RCC 7860 (cell line): ENCODE results near the gene GPR31.
"Not testable (repeated sequence)": the region's sequence is repeated elsewhere in the genome, so short reads cannot be mapped to it uniquely, and the experiment has no call there.

Experiments
- DNase-seq: peaks from one replicate; pipeline ENCODE4 v3.0.0-alpha.2; 2015; ENCODE audit warnings: low spot score
- FAIRE-seq: peaks from 2 replicates; lab custom pipeline; 2012; peaks lifted over from hg19 to GRCh38; lab: Jason Lieb, UNC

GPR31 gene

GRCh38 chr6:167157863-167158262 is at the start of gene GPR31:
GPR31 (minus strand) TSS chr6:167157980; CDS start chr6:167157831, 149 bp downstream.
- FAIRE-seq (no peak), DNase-seq (no peak)

DNA sequence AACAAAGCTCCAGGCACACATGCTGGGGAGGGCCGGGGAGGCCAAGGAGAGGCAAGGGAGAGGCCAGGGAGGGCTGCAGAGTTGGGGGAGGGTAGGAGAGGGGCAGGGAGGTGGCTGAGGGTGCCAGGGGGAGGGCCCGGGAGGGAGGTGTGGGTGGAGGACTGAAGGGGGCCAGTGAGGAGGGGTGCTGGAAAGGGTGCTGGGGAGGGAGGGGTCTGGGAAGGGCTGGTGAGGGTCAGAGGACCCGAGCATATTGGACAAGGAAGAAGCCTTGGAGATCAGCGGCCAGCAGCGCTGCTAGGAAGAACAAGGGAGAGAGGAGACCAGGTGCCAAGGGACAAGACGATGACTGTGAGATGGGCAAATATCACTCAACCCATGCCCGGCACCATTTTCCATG is 49.7 kb upstream of the GPR31 start:
- FAIRE-seq (no peak), DNase-seq (no peak)

DNA sequence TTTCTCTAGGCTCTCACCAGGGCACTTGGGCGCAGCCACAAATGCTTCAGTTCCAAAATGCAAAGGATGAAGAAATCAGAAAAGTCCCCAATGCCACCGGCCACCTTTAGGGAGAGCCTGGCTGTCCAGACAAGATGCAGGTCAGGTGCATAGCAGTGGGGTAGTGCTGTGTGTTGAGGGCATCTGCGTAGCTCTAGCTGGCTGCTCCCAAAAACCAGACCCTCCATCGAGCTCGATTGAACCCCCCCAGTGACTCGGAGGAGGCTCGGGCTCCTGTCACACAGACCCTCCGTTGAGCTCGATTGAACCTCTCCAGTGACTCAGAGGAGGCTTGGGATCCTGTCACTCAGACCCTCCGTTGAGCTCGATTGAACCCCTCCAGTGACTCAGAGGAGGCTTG is 47.5 kb upstream of the GPR31 start:
- peak; percentile 91 for FAIRE-seq
- DNase-seq = peak; percentile 61

DNA sequence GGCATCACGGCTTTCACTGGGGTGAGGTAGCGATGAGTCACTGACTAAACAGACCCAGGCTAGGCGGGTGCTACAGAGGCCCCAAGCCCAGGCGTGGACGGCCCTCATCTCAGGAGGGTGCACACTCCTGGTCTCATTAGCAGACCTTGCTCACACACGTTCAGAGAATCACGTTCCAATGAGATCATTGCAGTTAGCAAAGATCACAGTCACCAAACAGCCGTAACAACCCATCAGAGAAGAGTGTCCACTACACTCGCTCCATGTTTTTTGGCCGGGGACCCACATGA is 46.2 kb upstream of the GPR31 start:
- DNase-seq (peak; percentile 82), FAIRE-seq (peak; percentile 98)

GRCh38 chr6:167203261-167204058 is 45.7 kb upstream of the GPR31 start:
- FAIRE-seq = peak; percentile 83

DNA sequence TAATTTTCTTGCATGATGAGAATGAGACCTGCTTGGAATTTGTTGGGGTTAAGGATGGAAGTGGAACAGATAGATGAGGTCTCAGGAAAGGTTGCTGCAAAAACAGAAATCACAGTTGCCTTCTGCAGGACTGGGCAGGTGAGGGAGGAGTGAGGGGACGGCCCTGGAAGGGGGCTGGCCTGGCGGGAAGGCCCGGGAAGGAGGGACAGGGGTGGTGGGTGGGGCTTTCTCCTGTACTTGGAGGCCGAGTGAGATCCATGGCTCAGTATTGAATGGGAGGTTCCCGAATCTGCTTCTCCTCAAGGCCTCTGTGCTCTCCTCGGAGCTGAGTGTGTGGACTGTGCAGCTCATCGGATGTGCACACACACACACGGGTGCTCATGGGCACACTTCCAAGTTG is 44.8 kb upstream of the GPR31 start:
- not testable (repeated sequence) for DNase-seq, FAIRE-seq

More at GRCh38 chr6:167203261-167204058, 45.7 kb upstream of the GPR31 start:
- DNase-seq = peak; percentile 71

- peak; percentile 56 for DNase-seq
- no peak for FAIRE-seq
These were observed 43.0 kb upstream of the GPR31 start for GRCh38 chr6:167200806-167201205.

GRCh38 chr6:167195941-167196610 is 38.3 kb upstream of the GPR31 start:
- DNase-seq, FAIRE-seq: not testable (repeated sequence)

DNA sequence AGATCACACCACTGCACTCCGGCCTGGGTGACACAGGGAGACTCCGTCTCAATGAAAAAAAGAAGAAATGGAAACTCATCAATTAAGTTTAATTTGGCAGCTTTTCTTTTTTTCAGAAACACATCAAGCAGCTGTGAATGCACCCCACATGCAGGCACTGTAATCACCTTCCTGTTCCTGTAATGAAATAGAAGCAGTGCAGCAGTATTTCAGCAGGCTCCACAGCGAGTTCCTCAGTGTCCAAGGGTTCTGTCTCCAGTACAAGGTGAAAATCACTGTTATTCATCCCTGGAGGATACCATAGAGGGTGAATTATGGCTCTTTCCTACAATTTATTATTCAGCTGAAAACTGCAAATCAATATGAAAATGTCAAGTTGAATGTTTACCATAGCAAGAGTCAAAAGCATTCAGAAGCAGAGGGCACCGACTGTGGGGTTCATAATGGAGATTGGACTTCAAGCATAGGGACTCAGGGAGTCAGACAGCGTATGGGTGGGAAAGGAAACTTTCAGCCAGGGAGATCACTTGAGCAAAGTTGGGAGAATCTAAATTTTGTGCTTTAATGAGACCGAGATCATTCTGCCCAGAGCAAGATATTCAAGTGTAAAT is 35.8 kb upstream of the GPR31 start:
- FAIRE-seq, DNase-seq: not testable (repeated sequence)

- DNase-seq, FAIRE-seq: not testable (repeated sequence)
These were observed 33.3 kb upstream of the GPR31 start for GRCh38 chr6:167191043-167191583.

- FAIRE-seq, DNase-seq: not testable (repeated sequence)
These were observed 29.5 kb upstream of the GPR31 start for GRCh38 chr6:167187275-167187674.

- not testable (repeated sequence) for FAIRE-seq
These were observed 27.3 kb upstream of the GPR31 start for GRCh38 chr6:167185101-167185500.

DNA sequence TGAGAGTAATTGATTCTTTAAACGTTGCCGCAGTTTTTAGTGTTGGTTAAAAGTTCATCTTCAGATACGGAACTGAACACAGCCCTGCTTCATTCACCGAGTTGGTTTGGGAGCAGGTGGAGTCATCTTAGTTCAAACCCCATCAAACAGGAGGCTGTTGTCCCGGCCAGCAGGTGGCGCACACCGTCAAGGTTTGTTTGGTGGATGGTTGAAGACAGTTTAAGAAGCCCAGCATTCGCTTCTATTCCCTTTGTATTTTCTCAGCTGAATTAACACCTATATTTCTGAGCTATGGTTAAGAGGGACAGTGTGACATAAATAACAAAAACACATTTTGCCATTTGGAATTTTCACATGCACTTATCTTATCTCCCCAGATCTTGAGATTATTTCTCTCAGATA is 25.1 kb upstream of the GPR31 start:
- peak; percentile 77 for FAIRE-seq
- DNase-seq = not testable (repeated sequence)

More at GRCh38 chr6:167185101-167185500, 27.3 kb upstream of the GPR31 start:
- DNase-seq = not testable (repeated sequence)

DNA sequence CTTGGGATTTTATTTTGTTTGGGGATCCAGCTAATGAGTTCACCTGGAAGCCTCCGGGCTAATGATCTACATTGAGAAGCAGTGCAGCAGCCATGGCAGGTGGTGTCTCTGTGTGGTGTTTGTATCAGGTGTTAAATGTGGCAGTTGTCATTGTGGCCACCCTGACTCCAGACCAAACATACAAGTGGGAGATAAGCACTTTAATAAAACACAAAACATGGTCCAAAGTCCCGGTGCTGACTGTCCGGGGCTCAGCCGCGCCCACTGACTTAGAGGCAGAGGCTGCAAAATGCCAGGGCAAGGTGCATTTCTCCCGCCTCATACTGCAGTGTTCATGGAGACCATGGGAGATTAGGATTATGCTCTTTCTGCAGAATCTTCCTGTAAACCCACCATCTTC is 23.6 kb upstream of the GPR31 start:
- DNase-seq, FAIRE-seq: not testable (repeated sequence)

DNA sequence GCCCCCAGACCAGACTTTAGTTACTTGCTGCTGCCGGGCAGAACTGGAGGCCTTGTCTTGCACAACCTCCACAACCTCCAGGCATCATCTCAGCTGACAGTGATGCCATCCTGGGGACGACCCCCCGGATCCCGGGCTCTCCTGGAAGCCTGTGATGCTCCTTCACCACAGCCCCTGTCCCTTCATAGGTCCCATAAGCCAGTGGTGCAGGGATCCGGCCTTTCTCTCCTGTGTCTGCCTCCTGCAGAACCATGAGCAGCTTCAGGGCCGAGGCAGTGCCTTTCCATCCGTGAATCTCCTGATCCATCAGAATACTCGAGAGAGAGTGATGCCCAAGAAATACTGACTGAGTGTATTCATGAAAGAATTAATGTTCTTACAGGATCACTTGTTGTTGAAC is 22.3 kb upstream of the GPR31 start:
- FAIRE-seq, DNase-seq: not testable (repeated sequence)

GRCh38 chr6:167178896-167179655 is 21.3 kb upstream of the GPR31 start:
- not testable (repeated sequence) for FAIRE-seq, DNase-seq

DNA sequence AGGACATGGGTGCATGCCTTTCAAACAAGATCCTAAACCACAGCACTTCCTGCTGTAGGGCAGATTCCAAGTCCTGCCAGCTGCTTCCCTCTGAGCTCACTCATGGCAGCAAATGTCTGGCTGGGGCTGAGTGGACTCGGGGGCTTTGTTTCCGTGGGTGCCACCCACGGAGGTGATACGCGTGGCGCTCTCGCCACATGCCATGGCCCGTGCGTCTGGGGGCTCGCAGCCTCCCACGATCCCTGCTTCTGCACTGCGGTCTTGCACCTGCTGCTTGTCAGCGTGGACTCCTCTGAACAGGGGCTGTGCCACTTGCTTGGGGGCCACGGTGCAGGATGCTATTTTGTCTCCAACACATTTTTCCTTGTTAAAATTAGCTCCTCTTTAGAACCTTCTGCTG is 19.5 kb upstream of the GPR31 start:
- DNase-seq, FAIRE-seq: not testable (repeated sequence)

DNA sequence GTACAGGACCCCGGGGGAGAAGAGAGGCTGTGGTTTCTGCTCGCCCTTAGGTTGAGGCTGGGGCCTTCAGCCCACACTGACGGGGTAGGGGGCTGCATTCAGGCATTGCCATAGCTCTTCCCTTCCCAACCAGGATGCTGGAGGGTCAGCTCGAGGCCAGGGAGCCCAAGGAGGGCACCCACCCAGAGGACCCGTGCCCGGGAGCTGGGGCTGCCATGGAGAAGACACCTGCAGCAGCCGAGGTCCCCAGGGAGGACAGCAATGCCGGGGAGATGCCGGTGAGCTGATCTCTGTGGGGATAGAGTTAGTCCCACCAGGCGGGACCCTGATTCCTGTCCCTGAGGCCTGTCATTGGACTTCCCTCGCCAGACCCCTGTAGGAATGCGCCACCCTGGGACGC is 14.2 kb upstream of the GPR31 start:
- not testable (repeated sequence) for DNase-seq, FAIRE-seq

DNA sequence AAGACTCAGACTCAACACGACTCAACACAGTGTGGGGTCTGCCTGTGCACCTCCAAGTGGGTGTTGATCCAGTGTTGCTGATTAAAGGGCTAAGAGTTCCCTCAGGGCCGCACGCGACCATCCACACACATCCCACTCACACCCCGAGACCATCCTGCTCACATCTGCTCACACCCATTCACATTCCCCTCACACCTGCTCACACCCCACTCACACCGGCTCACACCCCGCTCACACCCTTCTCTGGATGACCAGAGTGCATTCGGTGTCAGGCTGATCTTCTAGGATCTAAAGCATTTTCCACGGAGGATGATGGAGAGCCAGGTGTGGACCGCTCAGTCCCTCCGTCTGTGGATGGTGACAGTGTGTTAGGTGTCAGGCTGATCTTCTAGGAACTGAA is 13.5 kb upstream of the GPR31 start:
- DNase-seq, FAIRE-seq: not testable (repeated sequence)

GRCh38 chr6:167169867-167170266 is 12.1 kb upstream of the GPR31 start:
- FAIRE-seq, DNase-seq: not testable (repeated sequence)
